22Rv1 (cell line): Measurements from ENCODE around the gene RAF1.
"Not testable (repeated sequence)": the region's sequence is repeated elsewhere in the genome, so short reads cannot be mapped to it uniquely, and the experiment has no call there.

ENCODE experiments used
- CTCF ChIP-seq: fragments of 450-650 bp; IDR thresholded peaks from 2 replicates; pipeline ENCODE4 v1.5.1; 2017; ENCODE audit warnings: mild to moderate bottlenecking
- ZFX ChIP-seq: fragments of 450-650 bp; IDR thresholded peaks from 2 replicates; pipeline ENCODE4 v1.6.1; 2017; ENCODE audit warnings: antibody characterized with exemption, borderline replicate concordance

GRCh38 chr3:12673956-12674736, 10.2 kb upstream of the RAF1 start:
- not testable (repeated sequence) for TF ChIP-seq CTCF, ZFX
